Measurements from ENCODE around the gene GINS2.

DNA sequence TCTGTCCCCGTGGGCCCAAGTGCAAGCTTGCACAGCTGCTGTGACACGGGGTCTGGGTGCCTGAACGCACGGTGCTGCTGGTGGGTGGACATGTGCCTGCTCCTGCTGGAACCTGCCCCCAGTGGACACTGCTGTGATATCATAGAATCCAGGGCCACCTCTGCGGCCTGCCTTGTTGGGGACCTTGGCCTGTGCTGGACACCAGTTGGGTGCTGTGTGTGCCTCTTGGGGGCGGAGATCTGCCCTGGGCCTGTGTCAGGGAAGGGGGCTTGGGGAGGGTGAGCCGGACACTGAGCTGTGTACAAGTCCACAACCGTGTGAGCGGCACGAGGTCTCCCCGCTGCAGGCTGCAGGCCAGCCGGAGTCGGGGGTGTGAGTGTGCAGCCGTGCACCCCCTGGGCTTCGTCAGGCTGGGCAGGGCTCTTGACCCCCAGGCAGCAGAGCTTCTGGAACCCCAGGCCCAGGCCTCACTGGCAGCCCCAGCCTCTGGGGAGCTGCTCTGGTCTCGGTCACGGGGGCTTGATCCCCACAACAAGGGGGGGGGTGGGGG is 42.3 kb downstream of the GINS2 start:
- TF ChIP-seq, protein P1, sequence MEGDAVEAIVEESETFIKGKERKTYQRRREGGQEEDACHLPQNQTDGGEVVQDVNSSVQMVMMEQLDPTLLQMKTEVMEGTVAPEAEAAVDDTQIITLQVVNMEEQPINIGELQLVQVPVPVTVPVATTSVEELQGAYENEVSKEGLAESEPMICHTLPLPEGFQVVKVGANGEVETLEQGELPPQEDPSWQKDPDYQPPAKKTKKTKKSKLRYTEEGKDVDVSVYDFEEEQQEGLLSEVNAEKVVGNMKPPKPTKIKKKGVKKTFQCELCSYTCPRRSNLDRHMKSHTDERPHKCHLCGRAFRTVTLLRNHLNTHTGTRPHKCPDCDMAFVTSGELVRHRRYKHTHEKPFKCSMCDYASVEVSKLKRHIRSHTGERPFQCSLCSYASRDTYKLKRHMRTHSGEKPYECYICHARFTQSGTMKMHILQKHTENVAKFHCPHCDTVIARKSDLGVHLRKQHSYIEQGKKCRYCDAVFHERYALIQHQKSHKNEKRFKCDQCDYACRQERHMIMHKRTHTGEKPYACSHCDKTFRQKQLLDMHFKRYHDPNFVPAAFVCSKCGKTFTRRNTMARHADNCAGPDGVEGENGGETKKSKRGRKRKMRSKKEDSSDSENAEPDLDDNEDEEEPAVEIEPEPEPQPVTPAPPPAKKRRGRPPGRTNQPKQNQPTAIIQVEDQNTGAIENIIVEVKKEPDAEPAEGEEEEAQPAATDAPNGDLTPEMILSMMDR (conservative IDR thresholded peaks at IDR 0.05; ENCODE audit: low read depth, low read length), result no peak
- TF ChIP-seq EZH2 (IDR thresholded peaks at IDR 0.05; ENCODE audit: borderline replicate concordance, low read depth, low read length, poor library complexity, severe bottlenecking), result no peak

Measured in A673 (cell line).